AG09319 (cell line): ENCODE data around the gene SEPTIN10.

Experiments
- DNase-seq: peaks from one replicate; pipeline ENCODE4 v3.0.0-alpha.2; 2010; ENCODE audit warnings: low read depth; ENCODE audit errors: extremely low read depth
- TF ChIP-seq, protein P1 (sequence below): IDR thresholded peaks from 2 replicates; pipeline ENCODE4 v1.5.1; 2011; ENCODE audit warnings: low read depth, mild to moderate bottlenecking, inconsistent platforms, low read length, moderate library complexity

SEPTIN10 gene

DNA sequence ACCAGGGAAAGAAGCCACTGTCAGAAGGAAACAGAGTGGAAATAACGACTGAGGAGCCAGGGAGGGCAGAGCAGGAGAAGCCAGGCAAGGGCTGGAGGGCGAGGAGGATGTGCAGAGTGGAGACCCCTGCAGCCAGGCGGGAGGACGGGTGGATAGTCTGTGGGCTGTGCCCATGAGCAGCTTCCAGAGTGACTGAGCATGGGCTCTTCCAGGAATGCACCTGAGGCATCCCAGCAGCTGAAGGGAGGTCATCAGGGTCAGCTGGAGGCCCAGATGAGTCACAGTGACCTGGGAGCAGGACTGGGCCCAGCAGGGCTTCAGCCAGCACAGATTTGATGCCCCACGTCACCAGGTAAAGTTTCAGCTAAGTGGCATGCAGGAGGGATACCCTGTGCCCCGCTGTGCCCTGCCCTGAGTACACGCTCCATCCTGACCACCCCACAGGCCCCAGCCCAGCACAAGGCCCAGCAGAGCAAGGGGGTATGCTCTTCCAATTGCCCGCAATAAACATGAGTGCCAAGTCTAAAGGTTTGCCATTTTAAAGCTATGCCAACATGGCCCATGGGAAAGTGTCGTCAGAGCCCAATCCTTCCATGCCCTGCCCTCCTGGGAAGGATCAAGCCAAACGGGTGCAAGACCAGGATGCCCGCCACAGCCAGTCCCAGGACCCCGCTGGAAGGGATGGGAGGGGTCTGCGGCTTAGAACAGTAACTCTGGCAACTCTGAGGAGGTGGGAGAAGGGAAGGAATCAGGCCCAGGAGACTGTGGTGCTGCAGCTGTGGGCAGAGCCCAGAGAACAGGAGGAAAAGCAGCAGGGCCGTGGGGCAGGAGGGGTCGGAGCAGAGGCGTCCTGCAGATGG lies 85.7 kb downstream of the SEPTIN10 start:
- TF ChIP-seq, protein P1, sequence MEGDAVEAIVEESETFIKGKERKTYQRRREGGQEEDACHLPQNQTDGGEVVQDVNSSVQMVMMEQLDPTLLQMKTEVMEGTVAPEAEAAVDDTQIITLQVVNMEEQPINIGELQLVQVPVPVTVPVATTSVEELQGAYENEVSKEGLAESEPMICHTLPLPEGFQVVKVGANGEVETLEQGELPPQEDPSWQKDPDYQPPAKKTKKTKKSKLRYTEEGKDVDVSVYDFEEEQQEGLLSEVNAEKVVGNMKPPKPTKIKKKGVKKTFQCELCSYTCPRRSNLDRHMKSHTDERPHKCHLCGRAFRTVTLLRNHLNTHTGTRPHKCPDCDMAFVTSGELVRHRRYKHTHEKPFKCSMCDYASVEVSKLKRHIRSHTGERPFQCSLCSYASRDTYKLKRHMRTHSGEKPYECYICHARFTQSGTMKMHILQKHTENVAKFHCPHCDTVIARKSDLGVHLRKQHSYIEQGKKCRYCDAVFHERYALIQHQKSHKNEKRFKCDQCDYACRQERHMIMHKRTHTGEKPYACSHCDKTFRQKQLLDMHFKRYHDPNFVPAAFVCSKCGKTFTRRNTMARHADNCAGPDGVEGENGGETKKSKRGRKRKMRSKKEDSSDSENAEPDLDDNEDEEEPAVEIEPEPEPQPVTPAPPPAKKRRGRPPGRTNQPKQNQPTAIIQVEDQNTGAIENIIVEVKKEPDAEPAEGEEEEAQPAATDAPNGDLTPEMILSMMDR = no peak
- DNase-seq = no peak

DNA sequence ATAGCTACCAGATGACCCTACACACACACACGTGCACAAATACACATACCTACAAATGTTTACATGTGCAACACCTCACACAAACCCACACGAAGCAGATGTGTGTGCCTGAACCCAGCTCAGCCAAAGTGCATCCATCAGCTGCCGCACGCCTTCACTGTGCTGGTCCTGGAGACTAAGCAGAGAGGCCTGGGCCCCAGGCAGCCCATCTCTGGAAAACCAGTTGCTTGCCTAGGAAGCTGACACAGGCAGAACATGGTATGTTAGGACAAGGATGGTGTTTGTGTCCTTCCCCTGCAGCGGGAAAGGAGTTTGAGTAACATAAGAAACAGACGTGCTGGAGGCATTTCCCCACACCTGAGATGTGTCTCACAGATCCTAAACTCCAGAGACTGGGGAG lies 86.7 kb downstream of the SEPTIN10 start:
- no peak for DNase-seq
- TF ChIP-seq, protein P1 = no peak

DNA sequence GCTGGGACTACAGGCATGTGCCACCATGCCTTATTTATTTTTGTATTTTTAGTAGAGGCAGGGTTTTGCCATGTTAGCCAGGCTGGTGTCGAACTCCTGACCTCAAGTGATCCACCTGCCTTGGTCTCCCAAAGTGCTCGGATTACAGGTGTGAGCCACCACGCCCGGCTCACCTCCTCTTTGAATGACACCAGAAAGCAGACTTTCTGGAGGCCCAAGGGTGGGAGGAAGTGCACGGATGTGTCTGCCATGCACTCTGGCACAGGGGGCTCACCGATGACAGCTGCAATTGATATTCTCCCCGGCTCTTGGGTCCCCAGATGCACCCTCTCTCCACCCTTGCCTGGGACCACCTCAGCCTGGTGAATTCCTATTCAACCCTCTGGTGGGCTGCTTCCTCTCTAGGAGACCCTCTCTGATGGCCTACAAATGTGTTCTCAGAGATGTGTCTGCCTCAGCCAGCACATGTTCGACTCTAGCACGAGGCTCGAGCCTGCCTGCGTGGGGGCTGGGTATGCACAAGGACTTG lies 87.3 kb downstream of the SEPTIN10 start:
- TF ChIP-seq, protein P1 = no peak
- DNase-seq = no peak

DNA sequence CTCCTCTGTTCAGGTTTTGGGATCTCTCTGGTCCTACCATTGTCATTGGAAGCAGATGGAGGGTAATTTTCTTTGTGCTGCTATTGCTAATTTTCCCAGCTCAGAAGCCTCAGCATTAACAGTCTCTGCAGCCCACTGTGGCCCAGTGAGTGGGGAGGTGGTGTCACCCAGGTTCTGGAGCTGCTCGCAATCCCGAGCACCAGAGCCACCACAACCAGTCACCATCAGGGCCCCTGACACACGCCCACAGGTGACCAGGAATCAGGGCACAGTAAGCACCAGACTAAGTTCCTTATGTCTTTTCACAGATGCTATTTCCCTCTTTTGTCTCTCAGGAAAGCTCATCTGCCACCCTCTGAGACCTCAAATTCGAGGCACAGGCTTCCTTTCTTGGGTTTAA lies 87.9 kb downstream of the SEPTIN10 start:
- no peak for DNase-seq
- TF ChIP-seq, protein P1 = no peak

DNA sequence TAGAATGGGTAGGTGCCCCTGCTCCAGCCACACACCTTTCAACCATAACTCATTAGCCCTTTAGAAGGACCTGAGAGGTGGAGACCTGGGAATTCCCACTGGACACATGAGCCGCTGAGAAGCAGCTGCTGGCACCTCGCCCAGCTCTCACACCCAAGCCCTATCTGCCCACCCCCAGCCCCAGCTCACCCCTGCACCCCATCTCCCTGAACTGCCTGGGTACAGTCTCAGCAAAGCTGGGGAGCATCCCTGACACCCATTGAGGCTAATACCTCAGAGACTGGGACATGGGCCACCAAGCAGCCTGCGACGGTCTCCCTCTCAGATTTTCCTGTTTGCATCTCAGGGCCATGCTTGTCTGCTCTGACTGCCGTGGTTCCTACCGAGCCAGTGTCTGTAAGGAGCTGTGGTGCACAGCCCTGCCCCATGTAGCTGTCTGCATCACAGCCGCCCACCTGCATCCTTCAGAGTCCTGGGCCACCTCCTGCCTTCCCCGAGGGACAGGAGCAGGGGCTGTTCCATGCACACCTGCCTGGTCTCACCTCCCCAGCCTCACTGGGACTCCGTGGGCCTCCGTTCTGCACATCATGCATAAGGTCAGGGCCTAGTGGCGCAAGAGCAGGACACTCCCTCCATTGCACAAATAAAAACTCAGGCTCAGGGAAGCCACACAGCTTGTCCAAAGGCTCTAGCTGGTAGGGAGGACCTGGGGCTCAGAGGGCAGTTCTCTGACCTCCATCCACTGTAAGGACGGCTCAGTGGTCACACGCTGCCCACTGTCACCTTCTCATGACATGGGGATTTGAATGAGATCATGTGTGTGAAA lies 90.0 kb downstream of the SEPTIN10 start:
- no peak for DNase-seq
- TF ChIP-seq, protein P1 = no peak

DNA sequence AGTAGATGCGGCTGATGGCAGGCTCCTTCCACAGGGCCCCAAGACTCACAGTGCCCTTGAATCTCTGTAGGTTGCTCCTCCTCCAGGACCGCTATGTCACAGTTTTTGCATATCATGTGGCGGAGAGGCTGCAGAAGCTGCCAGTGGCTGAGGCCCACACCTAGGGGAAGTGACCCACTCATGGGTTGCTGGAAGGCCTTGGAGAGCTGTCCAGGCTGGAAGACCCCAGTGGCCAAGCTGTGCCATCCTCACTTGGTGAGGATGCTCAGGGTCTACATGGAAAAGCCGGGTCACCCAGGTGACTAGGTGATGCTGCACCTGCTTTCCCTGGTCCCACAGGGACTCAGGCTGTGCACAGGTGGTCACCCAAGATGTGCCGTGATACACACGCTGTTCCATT lies 90.6 kb downstream of the SEPTIN10 start:
- TF ChIP-seq, protein P1 = no peak
- DNase-seq = no peak

DNA sequence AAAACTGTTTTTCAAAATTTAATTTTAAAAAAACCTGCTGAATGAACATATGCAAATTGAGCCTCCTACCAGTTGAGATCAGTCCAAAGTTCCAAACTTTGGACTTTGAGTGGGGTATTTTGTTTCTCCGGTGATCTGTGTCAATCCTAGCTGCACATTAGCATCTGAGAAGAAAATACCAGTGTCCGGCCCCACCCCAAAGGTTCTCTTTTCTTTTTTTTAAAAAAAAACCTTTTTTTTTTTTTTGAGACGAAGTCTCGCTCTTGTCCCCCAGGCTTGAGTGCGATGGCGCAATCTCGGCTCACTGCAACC lies 91.7 kb downstream of the SEPTIN10 start:
- TF ChIP-seq, protein P1 = no peak
- no peak for DNase-seq
